Tibial nerve (tissue), 3 donors: ENCODE results near the gene GTF3C6.

Experiments used
- CTCF ChIP-seq, 5 experiments: fragments of 200-600 bp in 3 of 5; fragments of 450-650 bp in 2 of 5; sonication (generic) in 3 of 5; IDR thresholded peaks; one replicate each; pipeline ENCODE4 v1.5.1; 2016 to 2019; ENCODE audit warnings: antibody characterized with exemption in 5 of 5, mild to moderate bottlenecking in 3 of 5, moderate library complexity in 2 of 5
- POLR2A ChIP-seq, 2 donors: fragments of 450-650 bp; IDR thresholded peaks; one replicate each; pipeline ENCODE4 v1.6.1; 2017; ENCODE audit warnings: antibody characterized with exemption in 2 of 2, mild to moderate bottlenecking in 2 of 2, moderate library complexity in 2 of 2

- no peak for TF ChIP-seq CTCF (IDR thresholded peaks at IDR 0.05)
- TF ChIP-seq POLR2A (IDR thresholded peaks at IDR 0.05), result no peak
These were observed 7.2 kb downstream of the GTF3C6 start for GRCh38 chr6:110965629-110966229.
